GM19043 (cell line): ENCODE data around the gene ANKRD65.
"Not testable (repeated sequence)": the region's sequence is repeated elsewhere in the genome, so short reads cannot be mapped to it uniquely, and the experiment has no call there.

Experiments used
- ATAC-seq: cut with Tn5 transposase; IDR thresholded peaks from one replicate; pipeline ENCODE4 v1.9.1; 2021; ENCODE audit warnings: low read depth; ENCODE audit not compliant: unreplicated experiment

The ANKRD65 gene

DNA sequence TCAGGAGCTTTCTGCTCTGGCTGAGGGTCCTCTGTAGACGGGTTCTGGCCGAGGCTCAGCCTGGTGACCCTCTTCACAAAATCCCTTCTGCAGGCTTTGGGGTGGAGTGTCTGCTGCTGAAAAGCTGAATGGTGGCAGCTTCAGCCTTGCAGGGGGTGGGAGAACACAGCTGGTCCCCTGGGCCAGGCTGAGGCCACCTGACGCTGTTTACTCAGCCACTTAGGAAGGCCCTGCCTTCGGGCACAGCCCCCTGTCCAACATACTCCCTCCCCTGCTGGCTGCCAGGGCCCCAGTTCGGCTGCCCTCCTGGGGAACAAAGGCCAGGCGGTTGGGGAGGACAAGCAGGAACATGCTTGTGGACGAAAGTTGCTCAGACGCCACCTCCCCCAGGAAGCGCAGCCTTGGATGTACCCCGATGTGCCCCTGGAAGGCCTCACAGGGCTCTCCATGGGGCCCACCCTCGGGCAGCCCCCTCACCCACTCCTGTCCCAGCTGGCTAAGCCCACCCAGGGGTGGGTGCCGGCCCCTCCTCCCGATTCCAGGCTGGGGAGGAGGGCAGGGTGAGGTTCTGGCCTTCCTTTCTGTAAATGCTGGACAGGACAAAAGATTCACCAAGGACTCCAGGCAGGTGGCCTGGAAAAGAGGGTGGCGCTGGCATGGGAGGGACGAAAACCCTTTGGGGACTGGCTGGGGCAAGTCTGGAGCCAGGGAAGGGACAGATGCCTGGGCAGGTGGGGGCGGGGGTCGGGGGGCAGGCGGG lies at the start of gene ANKRD65:
TSS of gene ANKRD65 (minus strand) at position 130 of the 760 bp plus-strand sequence. CDS start 271 bp downstream, outside the sequence.
- no peak for ATAC-seq

DNA sequence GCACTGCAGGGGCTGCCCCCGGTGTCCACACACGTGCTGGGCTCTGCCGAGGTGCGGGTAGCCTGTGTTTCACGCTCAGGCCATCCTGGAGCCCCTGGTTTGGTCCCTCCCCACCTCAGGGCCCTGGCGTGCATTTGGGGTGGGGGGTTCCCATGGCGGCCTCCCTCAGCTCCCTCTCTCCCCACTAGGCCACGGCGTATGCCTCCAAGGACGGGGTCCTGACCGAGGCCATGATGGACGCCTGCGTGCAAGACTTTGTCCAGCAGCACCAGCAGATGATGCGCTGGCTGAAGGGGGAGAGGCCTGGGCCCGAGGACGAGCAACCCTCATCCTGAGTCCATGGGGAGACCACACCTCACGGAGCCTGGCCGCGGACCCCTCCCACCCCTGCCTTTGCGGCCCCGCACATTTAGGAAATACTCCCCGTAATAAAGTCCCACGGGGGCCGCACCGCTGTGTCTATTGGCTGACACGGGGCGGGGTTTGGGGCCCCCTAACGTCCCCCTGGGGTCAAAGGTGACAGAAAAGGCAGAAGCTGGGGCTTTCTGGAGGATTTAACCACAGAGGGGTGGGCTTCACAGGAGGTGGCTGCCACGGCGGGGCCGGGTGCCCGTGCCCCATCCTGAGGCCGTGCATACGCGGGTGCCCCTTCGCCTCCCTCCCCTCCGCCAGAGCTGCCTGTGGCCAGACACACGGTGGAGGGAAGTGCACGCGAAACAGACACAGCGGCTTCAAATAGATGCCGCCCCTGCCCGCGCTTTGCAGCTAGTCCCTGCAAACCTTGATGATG lies 47.3 kb upstream of the ANKRD65 start:
- not testable (repeated sequence) for ATAC-seq

DNA sequence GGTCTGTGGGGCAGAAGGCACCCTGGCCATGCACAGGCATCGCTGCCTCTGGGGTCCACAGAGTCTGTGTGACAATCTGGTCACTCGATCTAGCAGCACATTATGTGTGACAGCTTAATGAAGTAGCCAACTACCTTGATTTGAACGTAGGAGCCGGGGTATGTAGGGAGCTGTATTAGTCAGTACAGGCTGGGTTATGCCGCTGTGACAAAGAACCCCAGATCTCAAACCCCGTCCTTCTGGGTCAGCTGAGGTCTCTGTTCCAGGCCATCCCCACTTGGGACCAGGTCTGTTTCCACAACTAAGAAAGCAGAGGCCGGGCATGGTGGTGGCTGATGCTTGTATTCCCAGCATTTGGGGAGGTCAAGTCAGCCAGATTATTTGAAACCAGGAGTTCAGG lies 42.2 kb upstream of the ANKRD65 start:
- no peak for ATAC-seq

DNA sequence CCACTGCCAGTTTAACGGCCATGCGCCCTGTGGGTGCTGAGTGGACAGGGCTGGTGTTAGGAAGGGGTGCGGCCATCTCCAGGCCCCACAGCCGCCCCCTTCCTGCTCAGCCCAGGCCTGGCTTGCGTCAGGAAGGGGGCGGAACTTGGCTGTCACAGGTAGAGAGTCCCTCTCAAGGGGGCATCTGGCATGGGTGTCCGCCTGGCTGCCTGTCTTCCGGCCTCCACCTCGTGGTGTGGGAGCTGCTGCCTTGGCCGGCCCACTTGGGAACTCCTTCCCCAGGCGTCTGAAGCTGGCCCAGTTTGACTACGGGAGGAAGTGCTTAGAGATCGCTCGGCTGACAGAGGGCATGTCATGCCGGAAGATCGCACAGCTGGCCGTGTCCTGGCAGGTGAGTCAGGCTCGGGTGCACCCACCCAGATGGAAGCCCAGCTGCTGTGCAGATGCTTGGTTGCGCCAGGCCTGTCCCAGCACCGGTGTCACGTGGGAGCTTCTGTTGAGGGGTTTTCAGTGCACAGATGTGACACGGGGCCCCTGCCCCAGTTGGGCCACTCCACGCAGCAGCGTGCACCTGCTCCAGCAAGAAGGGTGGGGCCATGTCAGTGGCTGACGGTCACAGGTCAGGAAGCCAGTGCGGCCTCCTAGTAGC lies 41.4 kb upstream of the ANKRD65 start:
- ATAC-seq = no peak

DNA sequence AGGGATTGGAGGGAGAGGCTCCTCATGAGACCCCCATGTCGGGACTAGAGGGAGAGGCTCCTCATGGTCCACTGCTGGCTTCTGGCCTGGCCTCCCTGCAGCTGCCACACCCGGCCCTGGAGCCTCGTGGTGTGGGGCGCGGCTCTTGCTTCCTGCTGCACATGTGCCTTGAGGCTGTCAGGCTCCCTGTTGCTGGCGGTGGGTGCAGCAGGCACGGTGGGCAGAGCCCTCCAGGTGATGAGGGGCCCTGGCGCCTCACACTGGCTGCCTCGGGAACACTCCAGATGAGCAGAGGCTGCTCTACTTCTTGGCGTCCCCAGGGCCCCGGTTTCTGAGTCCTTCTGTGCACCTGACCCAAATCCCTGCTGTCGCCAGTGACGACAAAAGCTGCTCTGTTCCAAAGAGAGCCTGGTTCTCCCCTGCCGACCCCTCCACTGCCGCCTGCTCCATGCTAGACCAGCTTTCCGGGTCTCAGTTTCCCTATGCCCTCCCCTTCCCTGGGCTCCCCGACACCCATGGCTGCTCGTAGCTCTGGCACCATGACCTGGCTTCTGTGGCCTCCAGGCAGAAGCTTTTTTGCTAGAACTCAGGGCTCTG lies 40.7 kb upstream of the ANKRD65 start:
- no peak for ATAC-seq

DNA sequence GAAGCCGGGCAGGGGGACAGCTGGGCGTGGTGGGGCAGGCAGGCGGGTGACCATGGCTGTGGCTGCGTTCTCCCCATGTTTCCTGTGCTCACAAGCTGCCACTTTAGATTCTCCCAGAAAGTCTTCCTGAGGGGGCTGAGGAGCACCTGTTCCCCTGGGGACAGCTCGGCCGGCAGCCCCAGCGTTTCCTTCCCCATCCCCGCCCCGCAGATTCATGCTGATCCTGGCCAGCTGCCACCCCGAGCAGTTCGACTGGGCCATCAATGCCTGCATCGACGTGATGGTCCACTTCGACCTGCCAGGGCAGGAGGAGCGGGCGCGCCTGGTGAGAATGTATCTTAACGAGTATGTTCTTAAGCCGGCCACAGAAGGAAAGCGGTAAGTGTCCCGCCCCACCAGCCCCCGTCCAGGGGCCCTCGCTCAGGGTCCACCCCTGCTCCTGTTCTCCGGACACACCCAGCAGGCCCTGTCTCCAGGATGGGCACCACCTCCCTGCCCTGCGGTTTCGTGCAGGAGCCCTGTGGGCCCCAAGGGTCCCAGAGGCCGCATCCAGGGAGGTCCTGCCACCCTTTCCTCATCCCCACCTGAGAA lies 39.6 kb upstream of the ANKRD65 start:
- no peak for ATAC-seq

DNA sequence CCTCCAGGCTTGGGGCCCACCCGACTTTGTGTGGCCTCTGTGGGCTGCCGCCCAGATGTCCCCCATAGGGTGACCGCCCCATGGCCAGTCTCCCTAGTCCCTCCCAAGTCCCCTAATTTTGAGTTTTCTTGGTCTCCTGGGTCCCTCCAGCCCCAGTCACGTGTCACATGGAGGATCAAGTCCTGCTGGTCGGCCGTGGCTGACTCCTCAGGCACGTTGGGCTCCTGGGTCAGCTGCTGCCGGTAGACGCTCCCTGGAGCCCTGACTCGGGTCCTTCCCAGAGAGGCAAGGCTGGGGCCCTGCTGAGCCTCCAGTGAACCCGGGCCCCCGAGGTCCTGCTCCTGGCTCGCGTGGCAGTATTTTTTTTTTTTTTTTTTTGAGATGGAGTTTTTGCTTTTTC lies 38.6 kb upstream of the ANKRD65 start:
- not testable (repeated sequence) for ATAC-seq

DNA sequence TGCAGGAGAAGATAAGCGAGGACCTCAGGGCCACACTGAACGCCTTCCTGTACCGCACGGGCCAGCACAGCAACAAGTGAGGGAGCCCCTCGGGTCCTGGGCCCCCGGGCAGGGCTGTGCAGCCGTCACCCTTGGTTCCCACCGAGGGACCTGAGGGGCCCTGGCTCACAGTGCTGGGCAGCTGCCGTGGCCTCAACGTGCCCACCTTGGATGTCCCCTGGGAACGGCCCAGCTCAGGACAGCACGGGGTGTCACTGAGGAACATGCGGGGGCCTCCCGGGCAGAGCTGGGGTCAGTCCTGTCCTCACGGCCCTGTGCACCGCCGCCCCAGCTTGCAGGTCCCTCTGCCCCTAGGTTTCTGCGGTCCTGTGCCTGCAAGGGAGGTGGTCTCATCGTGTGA lies 38.1 kb upstream of the ANKRD65 start:
- not testable (repeated sequence) for ATAC-seq

DNA sequence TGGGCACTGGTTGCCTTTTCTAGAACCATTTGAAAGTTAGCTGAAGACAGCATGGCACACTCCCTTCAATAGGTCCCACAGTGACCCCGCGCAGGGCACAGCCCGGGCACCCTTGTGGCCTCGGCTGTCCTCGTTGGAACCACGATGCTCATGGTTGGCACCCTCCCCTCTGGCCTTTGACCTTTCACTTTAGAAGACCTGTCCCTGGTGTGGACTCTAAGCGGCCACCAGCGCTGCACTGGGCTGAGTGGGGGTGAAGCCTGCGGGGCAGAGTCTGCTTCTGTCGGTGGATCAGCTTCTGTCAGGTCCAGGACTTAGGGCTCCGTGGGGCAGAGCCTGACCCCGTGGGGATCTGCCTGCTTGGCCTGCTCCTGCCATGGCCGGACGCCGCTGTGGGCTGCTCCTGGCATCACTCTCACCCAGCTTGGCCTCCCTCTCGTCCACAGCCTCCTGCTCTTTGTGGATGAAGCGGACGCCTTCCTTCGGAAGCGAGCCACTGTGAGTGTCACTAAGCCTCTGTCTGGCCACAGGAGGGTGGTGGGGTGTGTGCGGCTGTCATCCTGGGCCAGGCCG lies 35.7 kb upstream of the ANKRD65 start:
- not testable (repeated sequence) for ATAC-seq

DNA sequence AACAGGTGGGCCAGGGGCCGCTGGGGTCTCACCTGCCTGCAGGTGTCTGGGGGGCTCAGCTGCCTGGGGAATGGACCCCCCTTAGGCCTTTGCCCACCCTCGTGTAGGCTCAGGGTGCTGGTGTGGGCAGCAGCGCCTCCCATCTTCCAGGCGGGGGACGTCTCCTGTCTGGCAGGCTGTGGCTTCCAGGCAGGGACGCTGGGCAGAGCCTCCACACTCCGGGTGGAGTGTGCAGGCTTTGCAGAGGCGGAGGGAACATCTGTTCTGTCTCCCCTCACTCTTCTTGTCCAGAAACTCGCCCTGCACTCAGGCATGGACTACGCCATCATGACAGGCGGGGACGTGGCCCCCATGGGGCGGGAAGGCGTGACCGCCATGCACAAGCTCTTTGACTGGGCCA lies 34.9 kb upstream of the ANKRD65 start:
- ATAC-seq = not testable (repeated sequence)

DNA sequence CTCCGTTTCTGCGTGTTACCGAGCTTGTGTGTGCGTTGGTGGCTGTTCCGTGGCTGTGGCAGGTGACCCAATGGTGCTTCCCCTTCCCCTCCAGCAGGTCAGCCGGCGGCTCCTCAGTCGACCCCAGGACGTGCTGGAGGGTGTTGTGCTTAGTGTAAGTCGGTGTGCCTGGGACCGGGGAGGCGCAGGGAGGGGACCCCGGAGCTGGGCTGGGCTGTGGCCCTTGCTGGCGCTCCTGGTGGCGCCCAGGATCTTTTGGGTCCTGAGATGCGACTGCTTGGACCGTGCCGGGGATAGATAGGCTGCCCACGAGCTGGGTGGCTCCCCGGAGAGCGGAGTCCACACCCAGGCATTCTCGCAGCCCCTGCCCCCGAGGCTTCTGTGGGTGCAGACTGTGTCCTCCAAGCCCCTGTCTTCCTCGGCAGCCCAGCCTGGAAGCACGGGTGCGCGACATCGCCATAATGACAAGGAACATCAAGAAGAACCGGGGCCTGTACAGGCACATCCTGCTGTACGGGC lies 34.3 kb upstream of the ANKRD65 start:
- no peak for ATAC-seq

DNA sequence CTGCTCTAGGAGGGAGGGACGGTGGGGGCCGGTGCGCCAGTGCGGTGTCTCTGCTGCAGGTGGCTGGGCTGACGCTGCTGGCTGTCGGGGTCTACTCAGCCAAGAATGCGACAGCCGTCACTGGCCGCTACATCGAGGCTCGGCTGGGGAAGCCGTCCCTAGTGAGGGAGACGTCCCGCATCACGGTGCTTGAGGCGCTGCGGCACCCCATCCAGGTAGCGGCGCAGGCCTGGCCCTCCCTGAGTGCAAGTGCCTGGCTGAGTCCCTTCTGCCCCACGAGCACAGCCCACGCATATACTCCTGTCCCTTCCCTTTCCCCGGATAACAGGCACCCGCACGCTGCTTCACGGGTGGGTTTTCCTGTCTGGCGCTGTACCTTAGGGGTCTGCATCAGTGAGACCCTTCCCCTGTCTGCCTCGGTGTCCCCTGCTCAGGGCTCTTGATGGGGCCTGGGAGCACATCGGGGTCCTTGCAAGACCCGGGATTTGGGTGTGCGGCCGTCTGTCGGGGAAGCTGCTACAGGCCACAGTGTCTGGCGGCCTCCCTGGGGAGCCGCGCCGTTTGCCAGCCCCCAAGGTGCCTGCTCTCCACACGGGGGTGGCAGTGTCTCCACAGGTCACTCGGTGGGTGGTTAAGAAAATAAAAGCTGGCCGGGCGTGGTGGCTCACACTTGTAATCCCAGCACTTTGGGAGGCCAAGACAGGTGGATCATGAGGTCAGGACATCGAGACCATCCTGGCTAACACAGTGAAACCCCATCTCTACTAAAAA lies 33.4 kb upstream of the ANKRD65 start:
- not testable (repeated sequence) for ATAC-seq

DNA sequence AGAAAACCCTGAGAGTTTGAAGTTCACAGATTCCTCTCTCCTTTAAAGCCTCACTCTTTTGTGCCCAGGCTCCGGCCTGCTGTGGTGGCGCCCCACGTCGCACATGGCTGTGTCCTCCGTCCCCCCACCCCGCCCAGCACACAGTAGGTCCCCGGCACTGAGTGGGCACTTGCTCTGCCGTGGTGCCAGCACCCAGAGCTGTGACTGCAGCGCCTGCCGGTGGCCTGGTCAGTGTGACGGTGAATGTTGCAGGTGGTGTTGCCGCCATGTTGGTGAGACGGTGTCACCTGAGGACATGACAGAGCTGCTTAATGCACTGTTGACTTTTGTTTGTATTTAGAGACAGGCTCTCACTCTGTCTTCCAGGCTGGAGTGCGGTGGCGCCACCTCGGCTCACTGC lies 31.8 kb upstream of the ANKRD65 start:
- ATAC-seq = no peak

DNA sequence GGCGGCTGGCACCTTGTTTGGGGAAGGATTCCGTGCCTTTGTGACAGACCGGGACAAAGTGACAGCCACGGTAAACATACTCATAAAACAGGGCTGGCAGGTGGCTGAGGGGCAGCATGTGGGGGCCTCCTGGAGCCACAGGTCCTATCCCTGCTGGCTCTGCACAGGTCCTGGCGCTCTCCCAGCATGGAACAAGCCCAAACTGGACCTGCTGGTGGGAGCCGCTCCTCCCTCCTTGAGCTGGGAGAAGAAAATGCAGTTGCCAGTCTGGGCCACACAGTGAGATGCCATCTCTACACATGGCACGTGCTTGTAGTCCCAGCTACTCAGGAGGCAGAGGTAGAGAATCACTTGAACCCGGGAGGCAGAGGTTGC lies 31.3 kb upstream of the ANKRD65 start:
- ATAC-seq = not testable (repeated sequence)

DNA sequence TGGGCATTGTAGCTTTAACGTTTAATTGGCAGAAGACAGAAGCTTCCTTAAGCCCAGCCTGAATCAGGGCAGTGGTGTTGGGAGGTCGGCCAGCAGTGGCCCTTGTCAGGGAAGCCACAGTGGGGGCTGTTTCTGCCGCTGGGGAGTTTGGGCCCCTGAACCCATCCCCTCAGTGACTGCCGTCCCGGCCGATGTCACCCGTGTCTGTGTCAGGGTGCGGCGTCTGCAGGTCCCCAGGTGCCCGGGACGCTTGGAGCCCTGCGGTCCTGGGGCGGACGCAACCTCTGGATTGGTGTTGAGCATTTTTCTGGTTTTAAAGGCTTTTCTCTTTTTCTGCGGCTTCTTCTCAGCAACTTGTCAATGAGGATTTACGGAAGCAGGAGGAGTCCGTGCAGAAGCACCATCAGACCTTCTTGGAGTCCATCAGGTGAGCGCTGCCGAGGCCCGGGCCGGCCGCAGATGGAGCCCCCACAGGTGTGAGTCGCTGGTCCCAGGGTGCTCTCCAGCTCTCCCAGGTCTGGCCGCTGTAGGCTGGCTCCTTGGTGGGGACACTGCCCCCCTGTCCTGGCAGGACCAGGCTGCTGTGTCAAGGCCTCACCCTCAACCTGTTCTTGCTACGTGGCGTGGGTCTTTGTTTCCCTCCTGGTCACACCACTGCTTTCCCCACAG lies 30.8 kb upstream of the ANKRD65 start:
- no peak for ATAC-seq

DNA sequence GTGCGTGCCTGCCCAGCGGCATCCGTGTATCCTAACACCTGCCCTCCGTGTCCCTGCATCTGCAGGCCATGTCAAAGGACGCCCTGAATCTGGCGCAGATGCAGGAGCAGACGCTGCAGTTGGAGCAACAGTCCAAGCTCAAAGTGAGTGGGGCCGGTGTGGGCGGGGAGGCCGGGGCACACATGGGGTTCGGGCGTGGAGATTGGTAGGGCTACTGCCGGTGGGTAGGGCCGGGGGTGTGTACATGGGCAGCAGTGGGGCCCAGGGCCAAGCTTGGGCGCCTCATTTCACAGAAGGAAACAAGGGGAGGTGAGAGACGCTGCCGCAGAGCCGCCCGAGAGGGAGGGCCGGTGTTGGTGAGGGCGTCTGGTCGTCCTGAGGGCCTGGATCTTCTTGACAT lies 29.5 kb upstream of the ANKRD65 start:
- ATAC-seq = not testable (repeated sequence)

DNA sequence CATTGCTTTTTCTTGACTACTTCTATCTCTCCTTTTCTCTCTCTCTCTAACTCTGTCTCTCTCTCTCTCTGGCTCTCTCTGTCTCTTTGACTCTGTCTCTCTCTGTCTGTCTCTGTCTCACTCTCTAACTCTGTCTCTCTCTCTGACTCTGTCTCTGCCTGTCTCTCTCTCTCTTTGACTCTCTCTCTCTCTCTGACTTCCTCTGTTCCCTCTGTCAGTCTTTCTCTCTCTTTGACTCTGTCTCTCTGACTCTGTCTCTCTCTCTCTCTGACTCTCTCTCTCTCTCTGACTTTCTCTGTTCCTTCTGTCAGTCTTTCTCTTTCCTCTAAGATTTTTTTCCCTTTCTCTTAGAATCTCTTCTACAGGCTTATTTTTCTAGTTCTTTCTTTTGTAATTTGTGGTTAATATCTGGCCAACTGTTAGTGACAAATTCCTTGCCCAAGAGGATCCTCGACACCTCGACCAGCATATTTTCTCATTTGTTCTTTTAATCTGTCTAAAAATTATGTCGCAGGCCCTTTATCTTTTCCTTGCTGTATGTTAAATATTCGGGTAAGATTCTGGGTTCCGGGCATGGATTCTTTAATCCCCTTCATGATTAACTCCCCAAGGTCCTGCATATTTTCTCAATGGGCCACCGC lies 28.1 kb upstream of the ANKRD65 start, which contains the start of gene ATAD3C:
TSS of gene ATAD3C (plus strand) at position 591 of the 641 bp plus-strand sequence. CDS start 995 bp downstream, outside the sequence.
- ATAC-seq = no peak

DNA sequence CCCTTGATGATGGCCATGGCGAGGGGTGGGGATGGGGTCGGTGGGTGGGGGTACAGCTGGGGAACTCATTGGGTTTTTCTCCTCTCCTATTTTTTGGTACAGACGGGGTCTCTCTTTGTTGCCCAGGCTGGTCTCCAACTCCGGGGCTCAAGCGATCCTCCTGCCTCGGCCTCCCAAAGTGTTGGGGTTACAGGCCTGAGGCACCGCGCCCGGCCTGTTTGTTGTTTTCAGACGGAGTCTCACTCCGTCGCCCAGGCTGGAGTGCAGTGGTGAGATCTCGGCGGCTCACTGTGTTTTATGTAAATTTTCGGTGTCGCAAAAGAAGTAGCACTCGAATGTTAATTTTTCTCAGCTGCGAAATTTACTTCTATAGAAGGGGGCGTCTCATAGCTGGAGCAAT lies 25.6 kb upstream of the ANKRD65 start:
- ATAC-seq = not testable (repeated sequence)
